ENCODE data around the gene SLC39A1.

GRCh38 chr1:153944827-153945117, 18.6 kb downstream of the SLC39A1 start:
- TF ChIP-seq, protein P1, sequence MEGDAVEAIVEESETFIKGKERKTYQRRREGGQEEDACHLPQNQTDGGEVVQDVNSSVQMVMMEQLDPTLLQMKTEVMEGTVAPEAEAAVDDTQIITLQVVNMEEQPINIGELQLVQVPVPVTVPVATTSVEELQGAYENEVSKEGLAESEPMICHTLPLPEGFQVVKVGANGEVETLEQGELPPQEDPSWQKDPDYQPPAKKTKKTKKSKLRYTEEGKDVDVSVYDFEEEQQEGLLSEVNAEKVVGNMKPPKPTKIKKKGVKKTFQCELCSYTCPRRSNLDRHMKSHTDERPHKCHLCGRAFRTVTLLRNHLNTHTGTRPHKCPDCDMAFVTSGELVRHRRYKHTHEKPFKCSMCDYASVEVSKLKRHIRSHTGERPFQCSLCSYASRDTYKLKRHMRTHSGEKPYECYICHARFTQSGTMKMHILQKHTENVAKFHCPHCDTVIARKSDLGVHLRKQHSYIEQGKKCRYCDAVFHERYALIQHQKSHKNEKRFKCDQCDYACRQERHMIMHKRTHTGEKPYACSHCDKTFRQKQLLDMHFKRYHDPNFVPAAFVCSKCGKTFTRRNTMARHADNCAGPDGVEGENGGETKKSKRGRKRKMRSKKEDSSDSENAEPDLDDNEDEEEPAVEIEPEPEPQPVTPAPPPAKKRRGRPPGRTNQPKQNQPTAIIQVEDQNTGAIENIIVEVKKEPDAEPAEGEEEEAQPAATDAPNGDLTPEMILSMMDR (IDR thresholded peaks at IDR 0.05) = no peak
- TF ChIP-seq POLR2A (IDR thresholded peaks at IDR 0.05) = no peak
- no peak for TF ChIP-seq EP300 (IDR thresholded peaks at IDR 0.05; ENCODE audit: low read depth)

Data from transverse colon (tissue), 3 donors.